Kasumi-1 (cell line): ENCODE measurements around the gene SYPL1.
"Not testable (repeated sequence)": the region's sequence is repeated elsewhere in the genome, so short reads cannot be mapped to it uniquely, and the experiment has no call there.

Experiments used
- DNase-seq, 2 experiments: peaks; one replicate each; lab custom pipeline; 2025; lab: John Stamatoyannopoulos, UW

The SYPL1 gene

GRCh38 chr7:106112118-106112971, at the start of gene SYPL1:
SYPL1 (minus strand) TSS chr7:106112312; CDS start chr7:106112208, 104 bp downstream.
- DNase-seq: peak; percentile 88 to 91

- DNase-seq: no peak
These were observed 42.9 kb upstream of the SYPL1 start for GRCh38 chr7:106155027-106155426.

- DNase-seq: peak; percentile 92 to 94
These were observed 41.9 kb upstream of the SYPL1 start for GRCh38 chr7:106153891-106154449.

- DNase-seq: no peak
These were observed 40.2 kb upstream of the SYPL1 start for GRCh38 chr7:106152313-106152665.

GRCh38 chr7:106151459-106152312, 39.6 kb upstream of the SYPL1 start:
- DNase-seq: no peak

- no peak for DNase-seq
These were observed 31.7 kb upstream of the SYPL1 start for GRCh38 chr7:106143711-106144337.

GRCh38 chr7:106142136-106142535, 30.0 kb upstream of the SYPL1 start:
- DNase-seq: no peak

- DNase-seq: no peak
These were observed 28.5 kb upstream of the SYPL1 start for GRCh38 chr7:106140406-106141173.

GRCh38 chr7:106139265-106140251, 27.4 kb upstream of the SYPL1 start:
- no peak for DNase-seq

- no peak for DNase-seq
These were observed 26.7 kb upstream of the SYPL1 start for GRCh38 chr7:106138776-106139175.

- not testable (repeated sequence) for DNase-seq
These were observed 26.1 kb upstream of the SYPL1 start for GRCh38 chr7:106138181-106138580.

- no peak for DNase-seq
These were observed 22.1 kb upstream of the SYPL1 start for GRCh38 chr7:106134241-106134640.

GRCh38 chr7:106129291-106129690, 17.2 kb upstream of the SYPL1 start:
- DNase-seq: no peak

- DNase-seq: no peak
These were observed 16.7 kb upstream of the SYPL1 start for GRCh38 chr7:106128836-106129235.

- no peak for DNase-seq
These were observed 16.1 kb upstream of the SYPL1 start for GRCh38 chr7:106127984-106128780.

GRCh38 chr7:106126170-106126938, 14.2 kb upstream of the SYPL1 start:
- DNase-seq: peak; percentile 20 to 23

- no peak for DNase-seq
These were observed 13.3 kb upstream of the SYPL1 start for GRCh38 chr7:106125417-106125816.

GRCh38 chr7:106124186-106124585, 12.1 kb upstream of the SYPL1 start:
- DNase-seq: no peak

GRCh38 chr7:106122713-106123112, 10.6 kb upstream of the SYPL1 start:
- DNase-seq: no peak
